ENCODE results near the gene ARHGEF4.

ARHGEF4 gene

GRCh38 chr2:130853391-130853790 is 16.7 kb downstream of the ARHGEF4 start:
- no peak for FAIRE-seq

- FAIRE-seq, result no peak
These were observed 17.6 kb downstream of the ARHGEF4 start for GRCh38 chr2:130854301-130854700.

DNA sequence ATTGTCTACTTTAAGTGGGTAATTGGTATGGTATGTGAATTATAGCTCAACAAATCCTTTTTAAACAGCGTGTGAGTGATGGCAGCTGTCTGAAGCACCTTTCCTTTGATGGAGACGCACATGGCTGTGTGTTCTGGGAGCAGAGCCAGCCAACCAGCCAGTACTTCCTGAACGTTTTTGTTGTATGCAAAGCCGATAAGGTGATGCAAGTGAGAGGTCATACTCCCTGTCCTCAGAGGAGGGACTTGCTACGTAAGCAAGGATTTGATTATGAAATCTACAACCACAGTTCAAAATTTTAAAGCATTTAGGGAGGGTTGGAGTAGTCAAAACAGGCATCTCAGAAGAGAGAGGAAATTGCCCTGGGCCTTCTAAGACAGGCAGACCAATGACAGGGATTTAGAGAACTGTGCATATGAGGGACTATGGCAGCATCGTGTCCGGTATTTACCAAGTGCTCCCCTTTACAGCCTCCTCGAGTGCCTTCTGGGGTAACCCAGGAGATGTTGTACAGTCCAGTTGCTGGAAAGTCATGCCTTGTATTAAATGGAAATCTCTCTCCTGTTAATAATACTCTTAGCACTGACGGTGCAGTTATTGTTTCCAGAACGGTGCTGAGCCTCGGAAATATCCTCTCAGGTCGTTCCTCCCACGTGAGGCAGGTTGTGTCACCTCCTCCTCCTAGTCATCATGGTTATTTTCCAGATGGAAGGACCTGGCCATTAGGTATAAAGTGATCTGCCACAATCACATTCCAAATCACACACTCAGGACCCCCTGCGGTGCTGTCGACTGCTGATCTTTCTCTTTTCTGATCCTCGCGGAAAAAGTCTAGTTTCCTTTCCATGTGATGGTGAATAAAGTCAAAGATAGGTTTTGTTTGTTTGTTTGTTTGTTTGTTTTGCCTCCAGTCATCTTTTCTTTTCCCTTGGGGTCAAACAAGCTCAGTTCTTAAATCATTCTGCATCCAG is 28.4 kb downstream of the ARHGEF4 start:
- no peak for FAIRE-seq

GRCh38 chr2:130869441-130870160 is 32.9 kb downstream of the ARHGEF4 start:
- no peak for FAIRE-seq

- no peak for FAIRE-seq
These were observed 33.4 kb downstream of the ARHGEF4 start for GRCh38 chr2:130870161-130870485.

DNA sequence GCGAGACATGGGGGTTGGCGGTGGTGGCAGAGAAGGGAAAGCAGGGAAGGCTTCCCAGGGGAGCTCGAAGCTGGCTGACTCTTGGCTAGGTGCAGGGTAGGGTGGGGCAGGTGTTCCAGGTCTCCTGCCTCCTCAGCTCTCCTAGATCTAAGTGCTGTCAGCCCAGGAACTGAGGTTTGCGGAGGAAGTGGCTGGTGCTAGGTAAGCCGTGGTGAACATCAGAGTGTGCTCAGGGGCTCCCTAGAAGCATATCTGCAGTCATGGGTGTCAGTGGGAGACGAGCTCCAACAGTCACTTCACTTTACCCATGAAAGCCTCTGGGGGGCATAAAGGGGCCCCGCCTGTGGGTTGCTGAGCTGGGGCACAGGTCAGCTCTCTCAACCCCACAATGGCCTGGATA is 34.1 kb downstream of the ARHGEF4 start:
- no peak for FAIRE-seq

DNA sequence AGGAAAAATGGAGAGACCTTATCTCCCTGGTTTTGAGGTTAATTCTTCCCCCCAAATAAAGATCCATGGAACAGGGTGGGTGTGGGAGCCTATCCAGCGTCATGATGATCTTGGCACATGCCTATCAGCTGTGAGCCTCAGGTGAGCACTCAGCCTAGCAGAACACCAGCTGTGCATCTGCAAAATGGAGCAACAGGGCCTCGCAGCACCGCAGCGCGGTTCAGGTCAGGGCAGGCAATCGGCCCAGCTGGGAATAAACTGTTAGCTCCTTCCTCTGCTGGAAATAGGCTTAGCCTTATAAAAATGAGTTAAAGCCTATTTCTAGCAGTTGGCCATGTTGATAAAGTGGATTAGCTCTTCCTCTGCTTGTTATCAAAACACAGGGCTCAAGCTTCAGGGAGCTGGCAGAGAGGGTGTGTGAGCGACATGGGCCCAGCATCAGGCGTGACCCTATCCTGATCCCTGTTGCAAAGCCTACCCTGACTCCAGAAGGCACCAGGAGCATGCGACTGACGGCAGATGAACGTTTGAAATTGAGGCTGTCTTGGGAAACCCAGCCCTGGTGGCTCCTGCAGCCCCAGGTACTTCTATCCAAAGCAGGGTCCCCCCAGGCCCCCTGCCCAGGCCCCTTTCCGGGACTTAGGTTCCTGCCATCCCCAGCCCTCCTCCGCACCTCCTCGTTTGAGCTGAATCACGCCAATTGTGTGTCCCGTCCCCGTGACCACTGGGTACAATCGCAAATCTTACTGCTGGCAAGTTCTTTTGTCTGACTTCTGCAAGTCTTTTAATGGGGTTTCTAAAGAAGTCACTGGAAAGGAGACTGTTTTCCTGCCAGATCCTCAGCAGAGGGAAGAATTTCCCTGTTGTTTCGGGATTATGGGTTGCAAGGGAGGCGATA is 35.4 kb downstream of the ARHGEF4 start:
- no peak for FAIRE-seq

DNA sequence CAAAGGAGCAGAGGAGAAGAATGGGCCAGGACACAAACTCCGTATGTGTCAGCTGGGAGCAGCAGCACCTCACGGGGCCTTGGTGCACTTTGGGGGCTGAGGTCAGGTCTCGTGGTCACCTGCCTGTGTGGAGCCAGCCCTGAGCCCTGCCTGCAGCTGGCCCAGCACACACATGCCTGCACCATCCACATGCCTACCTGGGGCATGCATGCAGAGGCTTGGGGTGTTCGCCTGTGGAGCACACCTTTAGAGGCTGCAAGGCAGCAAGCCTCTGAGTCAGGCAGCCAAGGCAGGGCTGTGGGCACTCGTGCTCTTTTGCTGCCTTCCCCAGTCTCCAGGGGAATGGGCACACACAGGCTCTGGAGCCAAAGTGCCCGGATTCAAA is 36.0 kb downstream of the ARHGEF4 start:
- no peak for FAIRE-seq

GRCh38 chr2:130873700-130874346 is 37.1 kb downstream of the ARHGEF4 start:
- FAIRE-seq, result no peak

DNA sequence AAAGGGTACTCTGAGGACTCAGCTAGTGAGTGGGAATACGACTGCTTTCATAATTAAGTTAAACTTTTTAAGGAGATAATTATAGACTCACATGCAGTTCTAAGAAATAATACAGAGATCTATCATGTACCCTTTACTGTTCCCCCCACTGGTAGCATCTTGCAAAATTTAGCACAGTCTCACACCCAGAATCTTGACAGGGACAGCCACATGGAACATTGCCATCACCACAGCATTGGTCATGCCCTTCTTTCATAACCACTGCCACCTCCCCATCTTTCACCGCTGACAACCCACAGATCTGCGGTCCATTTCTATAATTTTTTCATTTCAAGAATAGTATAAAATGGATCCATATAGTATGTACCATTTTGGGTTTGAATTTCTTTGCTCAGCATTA is 37.8 kb downstream of the ARHGEF4 start:
- FAIRE-seq, result no peak

- FAIRE-seq, result no peak
These were observed 39.2 kb downstream of the ARHGEF4 start for GRCh38 chr2:130875935-130876334.

- no peak for FAIRE-seq
These were observed 40.5 kb downstream of the ARHGEF4 start for GRCh38 chr2:130877258-130877657.

DNA sequence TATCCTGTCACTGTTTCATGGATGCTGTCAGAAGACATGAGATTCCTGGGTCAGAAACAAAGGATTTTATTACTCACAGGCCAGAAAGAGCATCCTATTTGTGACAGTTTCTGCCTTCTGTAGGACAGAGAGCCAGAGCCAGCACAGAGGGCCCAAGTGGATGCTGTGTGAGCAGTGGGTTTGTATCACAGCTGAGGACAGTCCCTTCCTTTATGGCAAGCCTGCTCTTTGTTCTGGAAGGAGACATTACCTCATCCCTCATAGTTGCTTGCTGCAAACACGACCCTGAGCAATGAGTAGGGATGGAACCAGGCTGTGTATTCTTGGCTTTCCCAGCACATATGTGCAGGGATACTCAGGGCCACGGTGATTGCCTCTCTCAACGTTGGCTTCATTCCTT is 41.6 kb downstream of the ARHGEF4 start:
- FAIRE-seq, result no peak

- no peak for FAIRE-seq
These were observed 42.2 kb downstream of the ARHGEF4 start for GRCh38 chr2:130878933-130879332.

GRCh38 chr2:130882111-130882690 is 45.5 kb downstream of the ARHGEF4 start:
- no peak for FAIRE-seq

DNA sequence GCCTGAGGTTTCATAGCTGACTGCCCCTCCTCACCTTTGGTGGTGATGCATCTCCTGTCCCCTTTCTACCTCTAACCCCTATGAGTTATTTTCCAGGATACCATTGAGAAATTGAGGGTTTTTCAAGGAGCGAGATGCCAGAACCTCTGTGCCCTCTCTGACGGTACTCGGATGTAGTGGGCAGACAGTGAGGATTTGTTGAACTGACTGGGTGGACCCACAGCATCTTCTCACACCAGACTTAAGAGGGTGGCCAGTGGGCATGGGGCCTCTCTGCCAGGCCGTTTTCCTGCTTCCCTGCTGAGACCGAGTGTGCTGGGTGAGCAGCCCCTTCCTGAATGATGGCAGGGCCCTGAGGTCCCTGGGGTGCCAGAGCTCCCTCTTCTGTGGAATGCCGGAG is 46.3 kb downstream of the ARHGEF4 start:
- no peak for FAIRE-seq

- no peak for FAIRE-seq
These were observed 46.8 kb downstream of the ARHGEF4 start for GRCh38 chr2:130883496-130883895.

DNA sequence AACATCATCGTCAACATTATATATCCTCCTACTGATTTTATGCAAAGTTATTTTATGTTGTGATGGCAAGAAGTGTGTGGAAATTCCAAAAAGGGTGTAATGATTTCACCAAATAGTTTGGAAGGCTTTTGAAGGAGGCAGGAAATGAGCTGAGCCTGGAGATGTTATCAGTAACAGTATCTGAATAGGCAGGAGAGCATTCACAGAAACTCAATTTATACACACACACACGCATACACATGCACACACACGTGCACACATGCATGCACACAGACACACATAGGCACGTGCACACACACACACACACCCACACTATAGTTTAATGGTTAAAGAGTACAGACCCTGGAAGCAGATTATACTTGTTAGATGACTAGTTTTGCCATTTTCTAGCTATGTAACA is 47.3 kb downstream of the ARHGEF4 start:
- no peak for FAIRE-seq

GRCh38 chr2:130884503-130884902 is 47.8 kb downstream of the ARHGEF4 start:
- FAIRE-seq, result no peak

DNA sequence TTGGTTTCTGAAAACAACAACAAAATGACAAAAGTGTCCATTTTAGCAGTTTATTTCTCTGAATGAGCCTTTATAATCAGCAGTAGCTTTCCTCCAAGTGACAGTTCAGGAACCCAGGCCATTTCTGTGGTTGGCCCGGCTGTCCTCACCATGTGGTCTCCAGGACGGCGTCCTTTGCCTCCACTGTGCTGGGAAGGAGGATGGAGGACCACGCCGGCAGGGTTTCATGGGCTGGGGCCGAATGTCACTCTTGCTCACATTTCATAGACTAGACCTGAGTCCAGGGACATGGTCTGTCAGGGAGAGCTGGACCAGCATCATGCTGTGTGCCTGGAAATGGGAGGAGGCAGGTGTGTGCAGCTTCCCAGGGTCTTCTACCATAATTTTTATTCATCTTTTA is 50.9 kb downstream of the ARHGEF4 start:
- no peak for FAIRE-seq

GRCh38 chr2:130890941-130891669 is 54.4 kb downstream of the ARHGEF4 start:
- FAIRE-seq, result no peak

Data from endometrium (tissue), 2 donors.